Prostate gland (tissue), 2 donors: ENCODE measurements around the gene PTPA.

Experiments
- POLR2A ChIP-seq: fragments of 450-650 bp; IDR thresholded peaks from one replicate; pipeline ENCODE4 v1.6.1; 2016; ENCODE audit warnings: antibody characterized with exemption, mild to moderate bottlenecking
- POLR2AphosphoS5 ChIP-seq: sonication (generic); formaldehyde crosslinking; IDR thresholded peaks from one replicate; pipeline ENCODE4 v1.6.1; 2017; ENCODE audit warnings: antibody characterized with exemption
- TF ChIP-seq, protein P1 (sequence below), 4 experiments: fragments of 200-600 bp in 2 of 4; fragments of 450-650 bp in 2 of 4; sonication (generic) in 2 of 4; IDR thresholded peaks; 1 replicate in 3 of 4; 2 replicates in 1 of 4; pipeline ENCODE4 v1.5.1; 2016 to 2019; ENCODE audit warnings: antibody characterized with exemption in 4 of 4, mild to moderate bottlenecking in 2 of 4, moderate library complexity in 2 of 4

GRCh38 chr9:129148463-129149204 is 37.4 kb downstream of the PTPA start:
- TF ChIP-seq POLR2AphosphoS5 = no peak
- no peak for TF ChIP-seq POLR2A
- TF ChIP-seq, protein P1, sequence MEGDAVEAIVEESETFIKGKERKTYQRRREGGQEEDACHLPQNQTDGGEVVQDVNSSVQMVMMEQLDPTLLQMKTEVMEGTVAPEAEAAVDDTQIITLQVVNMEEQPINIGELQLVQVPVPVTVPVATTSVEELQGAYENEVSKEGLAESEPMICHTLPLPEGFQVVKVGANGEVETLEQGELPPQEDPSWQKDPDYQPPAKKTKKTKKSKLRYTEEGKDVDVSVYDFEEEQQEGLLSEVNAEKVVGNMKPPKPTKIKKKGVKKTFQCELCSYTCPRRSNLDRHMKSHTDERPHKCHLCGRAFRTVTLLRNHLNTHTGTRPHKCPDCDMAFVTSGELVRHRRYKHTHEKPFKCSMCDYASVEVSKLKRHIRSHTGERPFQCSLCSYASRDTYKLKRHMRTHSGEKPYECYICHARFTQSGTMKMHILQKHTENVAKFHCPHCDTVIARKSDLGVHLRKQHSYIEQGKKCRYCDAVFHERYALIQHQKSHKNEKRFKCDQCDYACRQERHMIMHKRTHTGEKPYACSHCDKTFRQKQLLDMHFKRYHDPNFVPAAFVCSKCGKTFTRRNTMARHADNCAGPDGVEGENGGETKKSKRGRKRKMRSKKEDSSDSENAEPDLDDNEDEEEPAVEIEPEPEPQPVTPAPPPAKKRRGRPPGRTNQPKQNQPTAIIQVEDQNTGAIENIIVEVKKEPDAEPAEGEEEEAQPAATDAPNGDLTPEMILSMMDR (IDR thresholded peaks at IDR 0.05) = no peak
